ENCODE measurements around the gene ANKRD18A. TPM values are rescaled to one million over a fixed set of nuclear protein-coding genes. Genes with fewer than 3 reads are reported as not detected.

The ANKRD18A gene
- total and polyA plus RNA-seq, 2 donors (not counting 3 experiments of a cell fraction or from before 2014, with no cell fraction given): 3.2 TPM; not detected in 1

GRCh38 chr9:38527503-38527902, 92.9 kb downstream of the ANKRD18A start:
- no peaks in the 10 kb centered on the region for H3K79me2 ChIP-seq (ENCODE audit: control insufficient read depth, insufficient read depth, low read length)
- TF ChIP-seq JUN (IDR thresholded peaks at IDR 0.05; ENCODE audit: borderline replicate concordance, insufficient read depth, insufficient read length, low read depth) (no peak), EZH2 (IDR thresholded peaks at IDR 0.05; ENCODE audit: borderline replicate concordance, low read depth, low read length, severe bottlenecking) (no peak), POLR2A (IDR thresholded peaks at IDR 0.05; ENCODE audit: low read depth, low read length) (no peak), MYC (IDR thresholded peaks at IDR 0.05; ENCODE audit: low read depth, low read length) (no peak), GATA2 (IDR thresholded peaks at IDR 0.05; ENCODE audit: insufficient read depth, insufficient read length, low read depth, low read length) (no peak), FOS (IDR thresholded peaks at IDR 0.05; ENCODE audit: borderline replicate concordance, insufficient read depth, low read length) (no peak)
- intact Hi-C loops (cut with micrococcal nuclease) (no loop called here), dilution Hi-C loops (cut with MboI; ENCODE audit: extremely low pct_ligation_motif_present, low sequenced_read_pairs) (no loop called here)
- peaks cover 7 to 12% of the 10 kb centered on the region in 2 experiments for H3K27me3 ChIP-seq (ENCODE audit: control insufficient read depth in 2 of 2, insufficient read depth in 2 of 2, low read length in 2 of 2)
- no peak for DNase-seq (ENCODE audit: low read depth, low spot score)
- no peak overlapping the region for H3K27ac ChIP-seq (ENCODE audit: insufficient read depth, low read depth, low read length)
- H3K9me1 ChIP-seq (replicated peaks; ENCODE audit: control insufficient read depth, extremely low read depth, insufficient read depth, low read length): no peaks in the 10 kb centered on the region
- H3K4me1 ChIP-seq (ENCODE audit: control insufficient read depth, extremely low read depth, insufficient read depth, low read length): no peaks in the 10 kb centered on the region
- no peak for FAIRE-seq
- H3K9ac ChIP-seq (replicated peaks; ENCODE audit: extremely low read depth, insufficient read depth, low read length): no peak overlapping the region
- no peak overlapping the region for H2AFZ ChIP-seq (ENCODE audit: low read depth, low read length)
- no peaks in the 10 kb centered on the region for H4K20me1 ChIP-seq (replicated peaks; ENCODE audit: control insufficient read depth, extremely low read depth, insufficient read depth, low read length)
- H3K4me2 ChIP-seq (ENCODE audit: insufficient read depth, low read length): no peak overlapping the region
- H3K36me3 ChIP-seq (ENCODE audit: control insufficient read depth in 2 of 2, extremely low read depth in 1 of 2, insufficient read depth in 2 of 2, low read length in 2 of 2): no peaks in the 10 kb centered on the region
- no TSS peak for BruUV-seq (replicated peaks)
- no peak overlapping the region for H3K4me3 ChIP-seq (replicated peaks in 1 of 3; ENCODE audit: insufficient read depth in 1 of 3, low read depth in 1 of 3, low read length in 3 of 3)
- POLR2A ChIA-PET: no interaction called here
- CTCF ChIA-PET: no interaction called here
- no peaks in the 10 kb centered on the region for H3K9me3 ChIP-seq (replicated peaks; ENCODE audit: control insufficient read depth, insufficient read depth, low read length)

GRCh38 chr9:38526591-38526990, 93.8 kb downstream of the ANKRD18A start:
- Histone ChIP-seq H3K4me1 (ENCODE audit: control insufficient read depth, extremely low read depth, insufficient read depth, low read length) (no peaks in the 10 kb centered on the region), H3K9me1 (replicated peaks; ENCODE audit: control insufficient read depth, extremely low read depth, insufficient read depth, low read length) (no peaks in the 10 kb centered on the region), H3K79me2 (ENCODE audit: control insufficient read depth, insufficient read depth, low read length) (no peaks in the 10 kb centered on the region), H3K9me3 (replicated peaks; ENCODE audit: control insufficient read depth, insufficient read depth, low read length) (no peaks in the 10 kb centered on the region), H2AFZ (ENCODE audit: low read depth, low read length) (no peak overlapping the region), H4K20me1 (replicated peaks; ENCODE audit: control insufficient read depth, extremely low read depth, insufficient read depth, low read length) (no peaks in the 10 kb centered on the region), H3K27me3 (ENCODE audit: control insufficient read depth in 2 of 2, insufficient read depth in 2 of 2, low read length in 2 of 2) (peaks cover 7 to 12% of the 10 kb centered on the region in 2 experiments), H3K9ac (replicated peaks; ENCODE audit: extremely low read depth, insufficient read depth, low read length) (no peak overlapping the region), H3K4me2 (ENCODE audit: insufficient read depth, low read length) (no peak overlapping the region), H3K36me3 (ENCODE audit: control insufficient read depth in 2 of 2, extremely low read depth in 1 of 2, insufficient read depth in 2 of 2, low read length in 2 of 2) (no peaks in the 10 kb centered on the region), H3K4me3 (replicated peaks in 1 of 3; ENCODE audit: insufficient read depth in 1 of 3, low read depth in 1 of 3, low read length in 3 of 3) (no peak overlapping the region), H3K27ac (ENCODE audit: insufficient read depth, low read depth, low read length) (no peak overlapping the region)
- intact Hi-C loops (cut with micrococcal nuclease) (no loop called here), dilution Hi-C loops (cut with MboI; ENCODE audit: extremely low pct_ligation_motif_present, low sequenced_read_pairs) (no loop called here)
- ChIA-PET CTCF (no interaction called here), POLR2A (no interaction called here)
- no peak for FAIRE-seq
- DNase-seq (ENCODE audit: low read depth, low spot score): no peak
- no TSS peak for BruUV-seq (replicated peaks)
- no peak for TF ChIP-seq JUN (IDR thresholded peaks at IDR 0.05; ENCODE audit: borderline replicate concordance, insufficient read depth, insufficient read length, low read depth)
- no peak for TF ChIP-seq MYC (IDR thresholded peaks at IDR 0.05; ENCODE audit: low read depth, low read length)
- TF ChIP-seq GATA2 (IDR thresholded peaks at IDR 0.05; ENCODE audit: insufficient read depth, insufficient read length, low read depth, low read length): no peak
- no peak for TF ChIP-seq CTCF (IDR thresholded peaks at IDR 0.05; ENCODE audit: extremely low read depth in 1 of 2, insufficient read depth in 1 of 2, low read depth in 1 of 2, low read length in 2 of 2)
- TF ChIP-seq MAX (IDR thresholded peaks at IDR 0.05; ENCODE audit: insufficient read depth, insufficient read length): no peak

Data from endothelial cell of umbilical vein (primary cell).